SHP77 treated with DMSO at 0.1 percent for 48 hours (cell line): Measurements from ENCODE around the gene NR1D2.
"Not testable (repeated sequence)": the region's sequence is repeated elsewhere in the genome, so short reads cannot be mapped to it uniquely, and the experiment has no call there.

ENCODE experiments used
- DNase-seq: peaks from one replicate; lab custom pipeline; 2025; lab: John Stamatoyannopoulos, UW

The NR1D2 gene

DNA sequence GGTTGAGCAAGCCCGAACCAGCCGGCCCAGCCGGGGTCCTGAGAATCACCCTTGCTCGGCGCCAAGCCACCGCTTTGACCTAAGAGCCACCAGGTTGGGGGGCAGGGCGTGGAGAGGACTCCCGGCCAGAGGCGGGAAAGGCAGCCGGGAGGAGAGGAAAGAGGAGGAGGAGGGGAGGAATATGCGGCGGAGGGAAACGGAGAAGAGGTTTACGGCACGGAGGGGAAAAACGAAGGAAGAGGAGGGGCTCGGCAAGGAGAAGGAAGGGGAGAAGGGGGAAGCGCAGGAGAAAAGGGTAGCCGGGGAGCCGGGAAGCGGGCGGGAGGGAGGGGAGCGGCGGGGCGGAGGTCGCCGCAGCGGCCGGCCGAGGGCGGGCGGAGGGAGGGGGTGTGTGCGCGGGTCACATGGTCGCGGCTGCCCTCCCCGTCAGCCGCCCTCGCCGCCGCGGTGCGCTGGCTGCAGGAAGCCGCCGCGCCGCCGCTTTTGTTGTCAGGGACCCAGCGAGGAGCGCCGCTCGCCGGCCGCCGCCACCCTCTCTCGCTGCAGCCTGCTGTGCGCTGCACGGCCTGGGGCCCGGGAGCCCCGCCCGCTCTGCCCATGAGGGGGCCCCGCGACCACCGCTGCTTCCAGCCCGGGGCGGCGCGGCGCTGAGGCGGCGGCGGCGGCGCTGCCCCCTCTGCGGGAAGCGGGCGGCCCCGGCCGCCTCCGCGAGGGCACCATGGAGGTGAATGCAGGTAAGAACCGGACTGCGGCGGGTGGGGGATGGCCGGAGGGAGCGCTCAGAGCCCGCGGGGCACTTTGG lies at the start of gene NR1D2:
NR1D2 (plus strand) TSS at position 426 of the 802 bp plus-strand sequence; CDS start at position 719, 293 bp downstream.
- no peak for DNase-seq

DNA sequence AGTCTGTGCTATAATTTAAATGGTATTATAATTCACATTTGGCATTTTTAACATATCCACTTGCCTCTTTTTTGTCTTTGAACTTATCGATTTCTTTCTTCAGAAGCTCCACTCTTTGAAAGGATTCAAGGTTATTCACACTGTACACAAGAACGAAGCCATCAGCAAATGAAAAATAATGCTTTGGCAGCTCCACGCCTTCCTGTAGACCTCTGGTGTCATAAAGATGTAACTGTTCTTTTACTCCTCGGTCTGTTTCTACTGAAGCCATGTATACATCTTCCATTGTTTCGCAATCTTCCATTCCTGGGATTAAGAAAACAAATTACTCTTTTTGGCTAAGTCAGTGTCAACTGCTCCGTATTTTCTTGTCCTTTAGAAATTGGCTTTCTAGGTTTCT lies 44.3 kb upstream of the NR1D2 start:
- no peak for DNase-seq

DNA sequence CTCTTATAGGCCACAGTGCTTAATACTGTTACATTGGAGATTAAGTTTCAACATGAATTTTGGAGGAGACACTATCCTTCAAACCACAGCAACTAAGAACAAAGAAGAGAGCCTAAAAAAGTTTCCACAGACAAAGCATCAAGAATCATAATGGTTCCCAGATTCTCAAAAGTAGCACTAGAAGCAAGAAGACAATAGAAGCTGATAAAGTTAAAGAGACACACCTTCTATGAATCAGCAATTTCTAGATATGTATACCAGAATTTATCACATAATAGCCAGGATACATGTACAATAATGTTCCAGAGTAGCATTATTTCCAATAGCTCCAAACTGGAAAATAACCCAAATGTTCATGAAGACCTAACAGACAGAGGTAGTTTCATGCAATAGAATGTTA lies 40.5 kb upstream of the NR1D2 start:
- no peak for DNase-seq

DNA sequence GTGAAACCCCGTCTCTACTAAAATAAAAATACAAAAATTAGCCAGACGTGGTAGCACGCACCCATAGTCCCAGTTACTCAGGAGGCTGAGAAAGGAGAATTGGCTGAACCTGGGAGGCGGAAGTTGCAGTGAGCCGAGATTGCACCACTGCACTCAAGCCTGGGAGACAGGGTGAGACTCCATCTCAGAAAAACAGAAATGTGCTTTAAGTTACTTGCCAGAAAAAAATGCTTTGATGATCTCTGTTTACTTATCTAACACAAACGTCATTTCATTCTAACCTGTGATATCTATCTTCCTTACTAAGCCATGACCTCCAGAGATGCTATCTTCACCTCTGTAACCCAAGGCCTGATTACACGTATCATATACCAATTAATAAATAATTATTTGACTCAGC lies 35.7 kb upstream of the NR1D2 start:
- no peak for DNase-seq

DNA sequence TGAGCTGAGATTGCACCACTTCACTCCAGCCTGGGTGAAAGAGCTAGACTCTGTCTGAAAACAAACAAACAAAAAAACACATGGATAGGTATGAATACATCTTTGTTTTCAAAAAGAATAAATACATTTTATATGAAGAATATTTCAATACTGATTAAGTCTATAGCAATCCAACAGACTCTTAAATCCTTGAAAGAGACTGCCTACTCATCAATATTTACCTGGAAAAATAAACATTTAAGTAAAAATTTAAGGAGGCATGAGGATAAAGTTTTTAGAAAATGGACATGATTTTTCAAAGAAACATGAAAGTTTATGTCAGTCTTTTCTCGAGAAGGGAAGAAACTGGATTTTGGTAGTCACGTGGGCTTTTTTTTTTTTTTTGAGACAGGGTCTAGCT lies 33.7 kb upstream of the NR1D2 start:
- DNase-seq: no peak

DNA sequence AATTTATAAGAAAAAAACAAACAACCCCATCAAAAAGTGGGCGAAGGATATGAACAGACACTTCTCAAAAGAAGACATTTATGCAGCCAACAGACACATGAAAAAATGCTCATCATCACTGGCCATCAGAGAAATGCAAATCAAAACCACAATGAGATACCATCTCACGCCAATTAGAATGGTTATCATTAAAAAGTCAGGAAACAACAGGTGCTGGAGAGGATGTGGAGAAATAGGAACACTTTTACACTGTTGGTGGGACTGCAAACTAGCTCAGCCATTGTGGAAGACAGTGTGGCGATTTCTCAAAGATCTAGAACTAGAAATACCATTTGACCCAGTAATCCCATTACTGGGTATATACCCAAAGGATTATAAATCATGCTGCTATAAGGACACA lies 32.8 kb upstream of the NR1D2 start:
- DNase-seq: not testable (repeated sequence)

DNA sequence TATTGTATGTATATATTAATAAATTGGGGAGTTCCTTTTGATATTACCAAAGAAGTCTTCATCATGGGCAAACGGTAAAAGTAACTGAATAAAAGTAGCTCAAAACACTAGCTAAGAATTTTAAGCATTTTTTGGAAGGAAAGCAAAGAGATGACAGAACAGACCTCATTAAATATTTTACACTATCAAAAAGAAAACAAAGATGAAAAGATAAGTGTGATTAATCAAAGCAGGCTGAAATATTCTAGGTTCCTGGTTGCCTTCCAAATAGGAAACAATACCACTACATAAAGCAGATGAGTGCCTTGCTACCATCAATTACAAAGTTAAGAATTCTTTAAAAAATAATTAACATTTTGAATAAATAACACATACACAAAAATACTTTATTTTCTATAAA lies 31.9 kb upstream of the NR1D2 start:
- no peak for DNase-seq

DNA sequence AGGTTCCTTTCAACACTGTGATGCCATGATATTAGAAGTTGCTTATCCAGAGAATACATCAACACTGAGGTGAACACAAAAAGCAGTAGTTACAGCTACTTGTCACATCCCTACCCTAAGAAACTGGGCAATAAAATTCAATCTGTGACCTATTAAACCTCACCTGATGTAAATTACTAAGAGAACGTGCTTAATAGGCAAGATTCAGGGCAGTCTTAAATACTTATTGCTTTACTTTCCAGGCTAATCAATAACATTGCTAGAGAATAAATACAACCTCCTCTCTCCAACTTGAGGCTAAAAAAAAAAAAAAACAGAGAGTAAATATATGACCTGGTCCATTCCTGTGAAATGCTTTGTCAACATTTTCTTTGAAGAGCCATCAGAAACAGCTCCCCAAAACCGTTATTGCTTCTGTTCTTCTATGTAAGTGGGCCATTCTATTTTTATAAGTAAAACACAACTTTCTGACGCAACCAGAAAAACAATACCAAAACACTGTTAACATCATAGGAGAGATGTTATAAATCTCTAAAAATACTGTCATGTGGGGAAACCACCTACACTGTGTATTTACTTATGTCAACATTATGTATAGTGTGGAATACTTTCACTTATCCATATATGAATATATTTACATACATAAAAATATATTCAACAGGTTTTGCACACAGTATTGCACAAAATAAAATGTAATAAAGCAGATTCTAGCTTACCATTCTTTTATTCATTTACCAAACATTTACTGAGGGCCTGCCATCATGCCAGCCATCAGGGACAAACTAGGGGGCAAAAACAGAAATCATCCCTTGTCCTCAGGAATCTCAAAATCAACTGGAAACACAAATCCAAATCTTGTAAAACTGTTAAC lies 31.0 kb upstream of the NR1D2 start:
- no peak for DNase-seq

DNA sequence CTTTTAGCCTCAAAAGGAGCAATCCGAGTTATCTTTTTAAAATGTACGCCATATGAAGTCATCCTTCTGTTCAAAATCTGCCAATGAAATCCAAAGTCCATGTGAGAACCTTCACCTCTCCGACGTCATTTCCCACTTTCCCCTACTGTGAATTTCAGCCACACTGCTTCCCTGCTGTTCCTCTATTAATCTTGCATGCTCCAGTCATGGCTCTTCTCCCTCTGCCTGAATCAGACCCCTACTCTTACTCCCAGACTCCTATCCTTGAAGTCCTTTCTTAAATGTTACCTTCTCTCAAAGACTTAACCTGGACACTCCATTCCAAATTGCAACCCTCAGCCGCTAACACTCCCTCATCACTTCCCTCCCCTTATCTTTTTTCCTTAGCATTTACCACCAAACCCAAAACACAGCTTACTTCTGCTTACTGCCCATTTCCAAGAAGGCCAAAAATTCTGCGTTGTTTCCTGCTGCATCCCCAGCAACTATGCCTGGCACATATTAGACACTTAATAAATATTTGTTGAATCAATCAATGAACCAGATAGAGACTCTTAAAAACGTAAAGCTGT lies 29.5 kb upstream of the NR1D2 start:
- peak; percentile 17 for DNase-seq

DNA sequence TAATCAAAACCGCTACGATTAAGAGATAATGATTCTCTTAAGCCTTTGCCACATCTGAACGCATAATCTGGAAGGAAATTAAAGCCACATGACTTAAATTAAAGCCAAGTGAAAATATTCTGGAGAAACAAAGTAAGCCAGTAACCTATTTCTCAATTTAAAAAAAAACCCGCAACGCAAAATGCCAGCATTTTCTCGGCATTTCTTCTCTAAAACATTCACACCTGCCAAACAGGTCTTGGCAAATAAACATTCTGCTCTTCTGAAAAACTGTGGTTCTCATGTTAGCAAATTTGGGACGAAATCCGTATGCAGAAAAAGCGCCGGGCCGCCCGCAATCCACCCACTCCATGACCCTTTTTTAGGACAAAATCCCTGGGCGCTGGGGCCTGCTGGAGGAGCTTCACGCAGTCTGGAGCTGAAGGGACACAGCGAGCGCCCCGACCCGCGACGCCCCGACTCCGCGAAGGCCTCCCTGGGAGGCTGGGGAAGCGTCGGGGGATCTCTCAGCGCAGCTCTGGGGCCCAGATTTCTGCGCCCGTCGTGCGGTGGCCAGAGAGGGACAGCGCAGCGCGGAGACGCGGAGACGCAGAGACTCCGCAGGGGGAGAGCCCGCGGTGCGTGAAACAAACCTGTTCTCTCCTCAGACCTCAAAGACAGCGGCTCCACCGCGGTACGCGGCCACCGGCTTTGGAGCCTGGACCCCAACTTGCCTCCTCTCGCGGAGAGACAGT lies 28.8 kb upstream of the NR1D2 start:
- DNase-seq: no peak

DNA sequence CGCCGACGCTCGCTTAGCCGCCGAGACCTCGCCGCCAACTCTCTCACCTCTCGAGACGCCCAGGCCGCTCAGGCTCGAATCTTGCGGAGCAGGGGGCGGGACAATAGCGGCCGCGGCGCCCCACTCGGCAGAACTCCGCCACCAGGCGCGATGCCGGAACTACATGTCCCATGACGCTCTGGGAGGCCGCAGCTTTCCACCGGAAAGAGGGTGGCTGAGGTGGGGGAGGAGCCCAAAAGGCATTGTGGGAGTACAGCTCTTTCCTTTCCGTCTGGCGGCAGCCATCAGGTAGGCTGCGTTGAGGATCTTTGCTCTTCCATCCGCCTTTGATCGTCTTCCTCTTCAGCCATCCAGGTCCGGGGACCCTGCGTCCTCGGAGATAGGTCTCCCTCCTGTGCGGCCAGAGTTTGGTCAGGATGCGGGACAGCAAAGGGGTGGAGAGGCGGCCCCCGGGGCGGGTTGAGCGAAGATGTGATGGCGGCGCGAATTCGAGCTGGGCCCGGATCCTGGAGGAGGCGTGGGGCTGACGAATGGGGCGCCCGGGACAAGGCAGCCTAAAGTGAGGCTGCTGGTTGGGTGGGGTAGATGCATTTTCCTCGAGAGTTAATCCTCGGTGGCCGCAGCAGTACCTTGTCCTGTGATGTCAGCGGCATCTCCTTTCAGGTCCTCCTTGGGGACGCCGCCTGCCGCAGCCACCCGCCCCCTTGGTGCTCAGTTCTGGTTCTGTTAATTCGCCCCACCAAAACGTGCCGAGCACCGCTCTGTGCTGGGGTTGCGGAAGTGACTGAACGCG lies 28.0 kb upstream of the NR1D2 start, which contains the start of the genes NKIRAS1 and RPL15:
NKIRAS1 (minus strand) TSS at position 105 of the 793 bp plus-strand sequence. CDS start 6,086 bp downstream, outside the sequence.
RPL15 (plus strand) TSS at position 247 of the 793 bp plus-strand sequence. CDS start 728 bp downstream, outside the sequence.
- DNase-seq: peak; percentile 90

DNA sequence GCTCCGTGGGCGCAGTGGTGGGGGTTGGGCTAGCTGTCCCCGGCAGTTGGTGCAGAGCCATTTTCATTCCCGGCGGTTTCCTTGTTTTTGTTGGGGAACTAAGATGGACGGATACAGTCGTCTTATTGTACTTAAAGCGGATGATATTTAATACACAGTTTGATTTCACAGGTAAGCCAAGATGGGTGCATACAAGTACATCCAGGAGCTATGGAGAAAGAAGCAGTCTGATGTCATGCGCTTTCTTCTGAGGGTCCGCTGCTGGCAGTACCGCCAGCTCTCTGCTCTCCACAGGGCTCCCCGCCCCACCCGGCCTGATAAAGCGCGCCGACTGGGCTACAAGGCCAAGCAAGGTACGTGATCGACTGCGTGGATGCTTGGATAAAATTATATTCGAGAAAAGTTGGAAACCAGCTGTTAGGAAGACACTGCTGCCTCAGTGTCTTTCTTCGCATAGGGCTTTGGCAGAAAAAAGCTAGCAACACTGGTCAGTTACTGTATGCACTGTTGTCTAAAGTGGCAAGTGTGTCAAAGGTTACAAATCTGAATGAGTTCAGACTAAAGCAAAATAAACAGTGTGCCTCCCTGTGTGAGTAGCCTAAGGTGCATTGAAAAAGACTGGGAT lies 27.3 kb upstream of the NR1D2 start:
- not testable (repeated sequence) for DNase-seq

DNA sequence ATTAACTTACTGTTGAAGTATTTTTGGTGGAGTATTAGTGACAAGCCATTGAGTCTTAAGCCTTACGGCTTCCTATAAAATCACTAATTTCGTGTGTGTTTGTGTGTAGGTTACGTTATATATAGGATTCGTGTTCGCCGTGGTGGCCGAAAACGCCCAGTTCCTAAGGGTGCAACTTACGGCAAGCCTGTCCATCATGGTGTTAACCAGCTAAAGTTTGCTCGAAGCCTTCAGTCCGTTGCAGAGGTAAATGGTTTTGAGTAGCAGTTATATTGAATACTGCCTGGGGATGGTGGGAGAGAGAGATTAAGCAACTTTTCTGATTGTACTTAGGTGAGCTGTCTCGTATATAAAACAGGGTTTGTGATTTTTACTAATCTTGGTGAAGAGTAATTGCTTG lies 26.8 kb upstream of the NR1D2 start:
- DNase-seq: not testable (repeated sequence)

DNA sequence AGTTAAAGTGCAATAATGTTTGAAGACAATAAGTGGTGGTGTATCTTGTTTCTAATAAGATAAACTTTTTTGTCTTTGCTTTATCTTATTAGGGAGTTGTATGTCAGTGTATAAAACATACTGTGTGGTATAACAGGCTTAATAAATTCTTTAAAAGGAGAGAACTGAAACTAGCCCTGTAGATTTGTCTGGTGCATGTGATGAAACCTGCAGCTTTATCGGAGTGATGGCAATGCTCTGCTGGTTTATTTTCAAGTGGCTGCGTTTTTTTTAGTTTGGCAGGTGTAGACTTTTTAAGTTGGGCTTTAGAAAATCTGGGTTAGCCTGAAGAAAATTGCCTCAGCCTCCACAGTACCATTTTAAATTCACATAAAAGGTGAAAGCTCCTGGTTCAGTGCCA lies 25.5 kb upstream of the NR1D2 start:
- no peak for DNase-seq

DNA sequence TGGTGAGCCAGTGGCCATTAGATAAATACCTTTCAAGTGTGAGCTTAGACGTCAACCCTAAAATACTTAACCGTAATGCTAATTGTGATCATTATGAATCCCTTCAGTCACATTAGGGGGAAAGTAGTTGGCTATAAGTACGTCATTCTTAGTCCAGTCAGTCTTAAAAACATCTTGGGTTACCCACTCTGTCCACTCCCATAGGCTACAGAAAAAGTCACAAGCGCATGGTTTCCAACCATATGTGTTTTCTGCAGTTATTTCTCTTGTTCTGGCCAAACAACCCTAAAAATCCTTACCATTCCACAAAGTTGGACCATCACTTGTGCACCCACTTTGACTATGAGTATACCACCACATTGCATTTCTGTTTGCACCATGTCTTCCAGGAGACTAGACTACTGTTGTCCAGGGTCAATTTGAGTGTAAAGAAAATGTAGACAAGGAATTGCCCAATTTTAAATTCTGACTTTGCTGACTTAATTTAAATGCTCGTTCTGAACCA lies 24.9 kb upstream of the NR1D2 start:
- DNase-seq: no peak

DNA sequence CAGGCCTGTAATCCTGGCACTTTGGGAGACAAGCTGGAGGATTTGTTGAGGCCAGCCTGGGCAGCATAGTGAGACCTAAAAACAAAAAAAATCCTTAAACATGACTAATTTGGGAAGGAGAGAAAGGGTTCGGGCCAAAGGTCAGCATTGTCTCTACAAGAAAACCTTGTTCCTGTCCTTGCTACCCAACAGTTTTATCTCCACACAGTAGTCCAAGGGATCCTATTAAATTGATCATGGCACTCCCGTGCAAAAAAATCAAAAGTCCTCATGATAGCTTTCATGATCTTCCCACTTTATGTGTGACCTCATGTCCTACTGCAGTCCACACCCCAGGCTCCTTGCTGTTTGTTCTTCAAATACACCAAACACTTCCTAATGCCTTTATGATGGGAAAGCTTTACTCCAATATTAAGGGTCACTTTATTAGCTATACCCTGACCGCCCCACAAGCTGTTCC lies 24.0 kb upstream of the NR1D2 start:
- no peak for DNase-seq

DNA sequence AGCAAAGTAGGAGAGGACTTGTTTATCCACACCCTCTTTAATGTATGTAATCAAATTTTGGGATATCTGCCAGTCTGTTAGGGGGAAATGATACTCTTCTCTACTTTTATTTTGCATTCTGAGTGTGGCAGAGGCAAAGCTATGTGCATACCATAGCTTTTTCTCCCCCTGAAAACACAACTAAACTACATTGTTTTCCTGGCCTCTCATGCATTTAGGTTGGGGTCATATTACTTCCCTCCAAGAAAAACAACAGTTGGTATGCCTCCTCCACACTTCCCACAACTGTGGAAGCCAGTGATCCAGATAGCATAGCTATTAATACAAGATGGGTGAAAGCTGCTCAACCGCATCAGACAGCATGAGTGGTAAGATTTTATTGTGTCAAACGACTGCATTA lies 21.3 kb upstream of the NR1D2 start:
- no peak for DNase-seq

DNA sequence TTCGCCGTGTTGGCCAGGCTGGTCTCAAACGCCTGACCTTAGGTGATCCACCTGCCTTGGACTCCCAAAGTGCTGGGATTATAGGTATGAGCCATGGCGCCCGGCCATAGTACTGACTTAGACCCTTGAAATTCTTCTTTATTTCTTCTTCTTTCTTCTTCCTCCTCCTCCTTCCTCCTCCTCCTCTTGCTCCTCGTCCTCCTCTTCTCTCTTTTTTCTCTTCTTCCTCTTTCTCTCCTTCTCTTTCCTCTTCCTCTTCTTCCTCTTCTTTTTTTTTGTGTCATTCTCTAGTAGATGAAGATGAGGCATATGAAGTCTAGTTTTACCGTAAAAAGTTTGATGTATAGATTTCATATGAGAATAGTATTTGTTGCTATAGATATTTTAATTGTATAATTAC lies 18.8 kb upstream of the NR1D2 start:
- no peak for DNase-seq

DNA sequence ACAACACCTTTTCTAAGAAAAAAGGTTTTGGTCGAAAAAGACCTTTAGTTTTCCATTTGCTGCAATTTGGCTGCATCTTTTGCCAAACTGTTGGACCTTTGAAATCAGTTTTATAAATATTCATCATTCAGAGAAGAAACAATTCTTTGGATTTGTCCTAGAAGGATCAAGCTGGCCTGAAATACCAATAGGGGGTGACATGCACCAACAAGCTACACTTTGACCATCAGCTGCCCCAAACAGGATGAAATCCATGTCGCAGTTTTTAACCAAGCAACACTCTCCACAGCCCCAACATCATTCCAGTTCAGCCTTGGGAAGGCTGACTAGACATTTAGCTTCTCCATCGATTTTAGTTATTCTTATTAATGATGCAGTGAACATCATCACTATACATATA lies 18.4 kb upstream of the NR1D2 start:
- DNase-seq: no peak

DNA sequence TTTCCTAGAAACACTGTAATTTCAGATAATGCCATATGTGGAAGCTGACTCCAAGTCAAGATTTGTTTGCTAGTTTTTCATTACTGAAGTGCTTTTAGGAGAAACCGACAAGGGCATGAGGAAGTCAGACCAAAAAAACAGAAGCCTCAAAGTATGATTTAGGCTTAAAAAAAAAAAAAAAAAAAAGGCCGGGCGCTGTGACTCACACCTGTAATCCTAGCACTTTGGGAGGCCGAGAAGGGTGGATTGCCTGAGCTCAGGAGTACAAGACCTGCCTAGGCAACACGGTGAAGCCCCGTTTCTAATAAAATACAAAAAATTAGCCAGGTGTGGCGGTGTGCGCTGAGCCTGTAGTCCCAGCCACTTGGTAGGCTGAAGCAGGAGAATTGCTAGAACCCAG lies 16.6 kb upstream of the NR1D2 start:
- DNase-seq: no peak
